ENCODE data around the gene UCHL5.

The UCHL5 gene

GRCh38 chr1:193094112-193094511 lies 35.0 kb upstream of the UCHL5 start:
- Histone ChIP-seq H3K36me3 (replicated peaks; ENCODE audit: low read depth, low read length) (peaks cover 26% of the 10 kb centered on the region), H3K27ac (ENCODE audit: low read length) (no peak overlapping the region), H3K4me1 (ENCODE audit: low read length) (no peaks in the 10 kb centered on the region), H4K20me1 (ENCODE audit: insufficient read depth, low read length) (no peaks in the 10 kb centered on the region), H3K79me2 (ENCODE audit: low read length) (no peaks in the 10 kb centered on the region), H3K4me3 (ENCODE audit: low read length) (no peak overlapping the region), H3K4me2 (ENCODE audit: low read length) (no peak overlapping the region), H3K27me3 (ENCODE audit: low read depth, low read length) (no peaks in the 10 kb centered on the region), H3K9ac (ENCODE audit: low read length) (no peak overlapping the region), H2AFZ (ENCODE audit: low read depth, low read length) (no peak overlapping the region), H3K9me3 (ENCODE audit: insufficient read depth, low read length) (no peaks in the 10 kb centered on the region)
- TF ChIP-seq EZH2phosphoT487 (IDR thresholded peaks at IDR 0.05; ENCODE audit: low read depth), result no peak
- TF ChIP-seq, protein P1, sequence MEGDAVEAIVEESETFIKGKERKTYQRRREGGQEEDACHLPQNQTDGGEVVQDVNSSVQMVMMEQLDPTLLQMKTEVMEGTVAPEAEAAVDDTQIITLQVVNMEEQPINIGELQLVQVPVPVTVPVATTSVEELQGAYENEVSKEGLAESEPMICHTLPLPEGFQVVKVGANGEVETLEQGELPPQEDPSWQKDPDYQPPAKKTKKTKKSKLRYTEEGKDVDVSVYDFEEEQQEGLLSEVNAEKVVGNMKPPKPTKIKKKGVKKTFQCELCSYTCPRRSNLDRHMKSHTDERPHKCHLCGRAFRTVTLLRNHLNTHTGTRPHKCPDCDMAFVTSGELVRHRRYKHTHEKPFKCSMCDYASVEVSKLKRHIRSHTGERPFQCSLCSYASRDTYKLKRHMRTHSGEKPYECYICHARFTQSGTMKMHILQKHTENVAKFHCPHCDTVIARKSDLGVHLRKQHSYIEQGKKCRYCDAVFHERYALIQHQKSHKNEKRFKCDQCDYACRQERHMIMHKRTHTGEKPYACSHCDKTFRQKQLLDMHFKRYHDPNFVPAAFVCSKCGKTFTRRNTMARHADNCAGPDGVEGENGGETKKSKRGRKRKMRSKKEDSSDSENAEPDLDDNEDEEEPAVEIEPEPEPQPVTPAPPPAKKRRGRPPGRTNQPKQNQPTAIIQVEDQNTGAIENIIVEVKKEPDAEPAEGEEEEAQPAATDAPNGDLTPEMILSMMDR (IDR thresholded peaks at IDR 0.05; ENCODE audit: low read depth, low read length), result no peak

DNA sequence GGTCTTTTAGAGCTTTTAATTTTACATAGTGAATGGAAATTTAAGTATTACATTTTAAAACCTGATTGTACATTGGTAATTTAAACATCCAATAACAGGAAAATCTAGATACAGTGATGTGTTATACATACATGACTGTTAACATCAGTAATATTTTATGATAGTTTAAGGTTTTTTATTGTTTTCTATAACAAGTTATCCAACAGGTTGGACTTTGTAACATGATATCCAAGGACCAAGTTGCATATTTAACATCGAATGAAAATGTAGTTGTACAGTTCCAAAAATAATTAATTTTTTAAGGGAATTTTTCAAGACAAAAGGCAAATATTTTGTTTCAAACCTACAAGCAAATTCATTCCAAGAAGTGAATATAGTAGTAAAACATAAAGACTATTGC lies 31.7 kb upstream of the UCHL5 start:
- Histone ChIP-seq H3K9me3 (ENCODE audit: insufficient read depth, low read length) (no peaks in the 10 kb centered on the region), H3K4me3 (ENCODE audit: low read length) (no peak overlapping the region), H3K27me3 (ENCODE audit: low read depth, low read length) (no peaks in the 10 kb centered on the region), H3K36me3 (replicated peaks; ENCODE audit: low read depth, low read length) (peaks cover 18% of the 10 kb centered on the region), H3K4me1 (ENCODE audit: low read length) (no peaks in the 10 kb centered on the region), H4K20me1 (ENCODE audit: insufficient read depth, low read length) (no peaks in the 10 kb centered on the region), H2AFZ (ENCODE audit: low read depth, low read length) (no peak overlapping the region), H3K27ac (ENCODE audit: low read length) (no peak overlapping the region), H3K4me2 (ENCODE audit: low read length) (no peak overlapping the region), H3K9ac (ENCODE audit: low read length) (no peak overlapping the region), H3K79me2 (ENCODE audit: low read length) (no peaks in the 10 kb centered on the region)
- TF ChIP-seq, protein P1 (IDR thresholded peaks at IDR 0.05; ENCODE audit: low read depth, low read length), result no peak
- TF ChIP-seq EZH2phosphoT487 (IDR thresholded peaks at IDR 0.05; ENCODE audit: low read depth), result no peak

DNA sequence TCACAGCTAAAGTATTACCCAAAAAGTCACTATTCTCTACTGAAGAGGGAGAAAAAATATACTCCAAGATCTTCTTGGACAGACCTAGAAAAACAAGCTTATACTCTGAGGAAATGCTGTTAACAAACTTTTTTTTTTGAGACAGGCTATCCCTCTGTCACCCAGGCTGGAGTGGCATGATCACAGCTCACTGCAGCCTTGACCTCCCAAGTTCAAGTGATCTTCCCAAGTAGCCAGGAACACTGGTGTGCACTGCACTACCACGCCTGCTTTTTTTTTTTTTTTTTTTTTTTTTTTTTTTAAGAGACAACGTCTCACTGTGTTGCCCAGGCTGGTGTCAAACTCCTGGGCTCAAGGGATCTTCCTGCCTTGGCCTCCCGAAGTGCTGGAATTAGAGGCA lies 28.7 kb upstream of the UCHL5 start:
- Histone ChIP-seq H3K4me1 (ENCODE audit: low read length) (peaks cover 23% of the 10 kb centered on the region), H2AFZ (ENCODE audit: low read depth, low read length) (no peak overlapping the region), H3K9me3 (ENCODE audit: insufficient read depth, low read length) (no peaks in the 10 kb centered on the region), H3K36me3 (replicated peaks; ENCODE audit: low read depth, low read length) (peaks cover 29% of the 10 kb centered on the region), H3K4me2 (ENCODE audit: low read length) (no peak overlapping the region), H3K9ac (ENCODE audit: low read length) (no peak overlapping the region), H3K4me3 (ENCODE audit: low read length) (no peak overlapping the region), H4K20me1 (ENCODE audit: insufficient read depth, low read length) (no peaks in the 10 kb centered on the region), H3K27me3 (ENCODE audit: low read depth, low read length) (no peaks in the 10 kb centered on the region), H3K27ac (ENCODE audit: low read length) (no peak overlapping the region), H3K79me2 (ENCODE audit: low read length) (no peaks in the 10 kb centered on the region)
- TF ChIP-seq, protein P1 (IDR thresholded peaks at IDR 0.05; ENCODE audit: low read depth, low read length), result no peak
- no peak for TF ChIP-seq EZH2phosphoT487 (IDR thresholded peaks at IDR 0.05; ENCODE audit: low read depth)

GRCh38 chr1:193086342-193086741 lies 27.2 kb upstream of the UCHL5 start:
- H3K27ac ChIP-seq (ENCODE audit: low read length), result no peak overlapping the region
- peaks cover 27% of the 10 kb centered on the region for H3K4me1 ChIP-seq (ENCODE audit: low read length)
- no peaks in the 10 kb centered on the region for H3K79me2 ChIP-seq (ENCODE audit: low read length)
- H3K4me2 ChIP-seq (ENCODE audit: low read length), result no peak overlapping the region
- no peaks in the 10 kb centered on the region for H4K20me1 ChIP-seq (ENCODE audit: insufficient read depth, low read length)
- H2AFZ ChIP-seq (ENCODE audit: low read depth, low read length), result no peak overlapping the region
- peaks cover 37% of the 10 kb centered on the region for H3K36me3 ChIP-seq (replicated peaks; ENCODE audit: low read depth, low read length)
- H3K9ac ChIP-seq (ENCODE audit: low read length), result no peak overlapping the region
- TF ChIP-seq, protein P1 (IDR thresholded peaks at IDR 0.05; ENCODE audit: low read depth, low read length), result no peak
- no peak for TF ChIP-seq EZH2phosphoT487 (IDR thresholded peaks at IDR 0.05; ENCODE audit: low read depth)
- H3K4me3 ChIP-seq (ENCODE audit: low read length), result no peak overlapping the region
- no peaks in the 10 kb centered on the region for H3K27me3 ChIP-seq (ENCODE audit: low read depth, low read length)
- no peaks in the 10 kb centered on the region; the same call in 1 of the 2 replicates for H3K9me3 ChIP-seq (ENCODE audit: insufficient read depth, low read length)

All from OCI-LY3 (cell line).